Vagina (tissue), 2 donors: ENCODE results near the gene RASSF10.

ENCODE experiments used
- POLR2A ChIP-seq, 2 donors: fragments of 450-650 bp; IDR thresholded peaks; one replicate each; pipeline ENCODE4 v1.6.1; 2017; ENCODE audit warnings: antibody characterized with exemption in 2 of 2, mild to moderate bottlenecking in 2 of 2, moderate library complexity in 2 of 2
- TF ChIP-seq, protein P1 (sequence below), 3 experiments: fragments of 450-650 bp in 2 of 3; fragments of 200-600 bp in 1 of 3; sonication (generic) in 1 of 3; IDR thresholded peaks; one replicate each; pipeline ENCODE4 v1.5.1; 2017 to 2019; ENCODE audit warnings: antibody characterized with exemption in 3 of 3, mild to moderate bottlenecking in 2 of 3, moderate library complexity in 2 of 3

GRCh38 chr11:13023423-13023822, 14.3 kb downstream of the RASSF10 start:
- TF ChIP-seq POLR2A (IDR thresholded peaks at IDR 0.05) = no peak
- TF ChIP-seq, protein P1, sequence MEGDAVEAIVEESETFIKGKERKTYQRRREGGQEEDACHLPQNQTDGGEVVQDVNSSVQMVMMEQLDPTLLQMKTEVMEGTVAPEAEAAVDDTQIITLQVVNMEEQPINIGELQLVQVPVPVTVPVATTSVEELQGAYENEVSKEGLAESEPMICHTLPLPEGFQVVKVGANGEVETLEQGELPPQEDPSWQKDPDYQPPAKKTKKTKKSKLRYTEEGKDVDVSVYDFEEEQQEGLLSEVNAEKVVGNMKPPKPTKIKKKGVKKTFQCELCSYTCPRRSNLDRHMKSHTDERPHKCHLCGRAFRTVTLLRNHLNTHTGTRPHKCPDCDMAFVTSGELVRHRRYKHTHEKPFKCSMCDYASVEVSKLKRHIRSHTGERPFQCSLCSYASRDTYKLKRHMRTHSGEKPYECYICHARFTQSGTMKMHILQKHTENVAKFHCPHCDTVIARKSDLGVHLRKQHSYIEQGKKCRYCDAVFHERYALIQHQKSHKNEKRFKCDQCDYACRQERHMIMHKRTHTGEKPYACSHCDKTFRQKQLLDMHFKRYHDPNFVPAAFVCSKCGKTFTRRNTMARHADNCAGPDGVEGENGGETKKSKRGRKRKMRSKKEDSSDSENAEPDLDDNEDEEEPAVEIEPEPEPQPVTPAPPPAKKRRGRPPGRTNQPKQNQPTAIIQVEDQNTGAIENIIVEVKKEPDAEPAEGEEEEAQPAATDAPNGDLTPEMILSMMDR (IDR thresholded peaks at IDR 0.05) = no peak
